ENCODE results near the gene CSNK1E.

CSNK1E gene

DNA sequence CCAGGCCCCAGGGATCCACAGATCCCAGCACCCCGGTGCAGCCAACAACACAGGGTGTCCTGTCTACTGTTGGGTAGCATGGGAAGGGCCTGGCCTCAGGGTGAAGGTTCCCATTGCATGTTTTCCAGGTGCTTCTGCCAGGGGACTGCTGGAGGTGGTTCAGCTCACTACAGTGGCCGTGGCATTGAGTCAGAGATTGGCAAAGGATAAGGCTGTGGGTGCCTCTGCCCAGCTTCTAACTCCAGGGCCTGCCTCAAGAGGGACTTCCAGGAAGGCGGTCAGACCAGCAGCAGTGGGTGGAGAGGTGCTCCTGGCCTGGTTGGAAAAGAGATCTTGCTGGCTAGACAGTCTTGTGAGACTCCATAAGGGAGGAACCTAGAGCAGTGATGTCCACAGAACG lies 20.9 kb downstream of the CSNK1E start:
- Histone ChIP-seq H3K27ac (no peak overlapping the region), H3K4me1 (no peaks in the 10 kb centered on the region), H3K79me2 (no peaks in the 10 kb centered on the region), H3K4me3 (ENCODE audit: low read depth, low read length) (no peak overlapping the region), H2AFZ (no peak overlapping the region), H3K9ac (no peak overlapping the region), H3K27me3 (ENCODE audit: control insufficient read depth, insufficient read depth, low read length) (no peaks in the 10 kb centered on the region), H3K36me3 (ENCODE audit: control insufficient read depth, insufficient read depth, low read length) (no peaks in the 10 kb centered on the region), H3K4me2 (ENCODE audit: low read length) (no peak overlapping the region), H3K9me3 (ENCODE audit: control insufficient read depth, low read length) (no peaks in the 10 kb centered on the region)
- TF ChIP-seq, protein P1, sequence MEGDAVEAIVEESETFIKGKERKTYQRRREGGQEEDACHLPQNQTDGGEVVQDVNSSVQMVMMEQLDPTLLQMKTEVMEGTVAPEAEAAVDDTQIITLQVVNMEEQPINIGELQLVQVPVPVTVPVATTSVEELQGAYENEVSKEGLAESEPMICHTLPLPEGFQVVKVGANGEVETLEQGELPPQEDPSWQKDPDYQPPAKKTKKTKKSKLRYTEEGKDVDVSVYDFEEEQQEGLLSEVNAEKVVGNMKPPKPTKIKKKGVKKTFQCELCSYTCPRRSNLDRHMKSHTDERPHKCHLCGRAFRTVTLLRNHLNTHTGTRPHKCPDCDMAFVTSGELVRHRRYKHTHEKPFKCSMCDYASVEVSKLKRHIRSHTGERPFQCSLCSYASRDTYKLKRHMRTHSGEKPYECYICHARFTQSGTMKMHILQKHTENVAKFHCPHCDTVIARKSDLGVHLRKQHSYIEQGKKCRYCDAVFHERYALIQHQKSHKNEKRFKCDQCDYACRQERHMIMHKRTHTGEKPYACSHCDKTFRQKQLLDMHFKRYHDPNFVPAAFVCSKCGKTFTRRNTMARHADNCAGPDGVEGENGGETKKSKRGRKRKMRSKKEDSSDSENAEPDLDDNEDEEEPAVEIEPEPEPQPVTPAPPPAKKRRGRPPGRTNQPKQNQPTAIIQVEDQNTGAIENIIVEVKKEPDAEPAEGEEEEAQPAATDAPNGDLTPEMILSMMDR (IDR thresholded peaks at IDR 0.05): no peak

DNA sequence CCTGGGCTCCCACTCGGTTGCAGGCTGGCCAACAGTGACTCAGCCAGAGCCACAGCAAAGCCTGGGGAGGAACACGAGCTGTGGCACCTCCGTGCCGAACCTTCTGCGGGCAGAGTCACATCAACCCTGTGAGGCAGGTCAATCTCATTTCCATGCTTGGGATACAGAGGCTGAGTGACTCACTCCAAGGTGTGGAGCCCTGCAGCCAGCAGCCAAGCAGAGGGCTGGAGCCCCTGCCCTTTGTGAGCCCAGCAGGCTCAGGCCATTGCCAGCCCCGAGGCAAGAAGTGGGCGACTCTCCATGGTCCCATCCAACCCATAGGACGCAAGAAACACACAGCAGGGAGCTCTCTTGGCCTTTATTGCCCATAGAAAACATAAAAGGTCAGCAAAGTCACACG lies 21.4 kb downstream of the CSNK1E start:
- H3K36me3 ChIP-seq (ENCODE audit: control insufficient read depth, insufficient read depth, low read length): no peaks in the 10 kb centered on the region
- no peak overlapping the region for H2AFZ ChIP-seq
- no peaks in the 10 kb centered on the region for H3K9me3 ChIP-seq (ENCODE audit: control insufficient read depth, low read length)
- no peak overlapping the region for H3K4me3 ChIP-seq (ENCODE audit: low read depth, low read length)
- no peak overlapping the region for H3K27ac ChIP-seq
- no peaks in the 10 kb centered on the region for H3K27me3 ChIP-seq (ENCODE audit: control insufficient read depth, insufficient read depth, low read length)
- no peak overlapping the region for H3K4me2 ChIP-seq (ENCODE audit: low read length)
- no peaks in the 10 kb centered on the region for H3K79me2 ChIP-seq
- no peaks in the 10 kb centered on the region for H3K4me1 ChIP-seq
- TF ChIP-seq, protein P1 (IDR thresholded peaks at IDR 0.05): no peak
- H3K9ac ChIP-seq: no peak overlapping the region

DNA sequence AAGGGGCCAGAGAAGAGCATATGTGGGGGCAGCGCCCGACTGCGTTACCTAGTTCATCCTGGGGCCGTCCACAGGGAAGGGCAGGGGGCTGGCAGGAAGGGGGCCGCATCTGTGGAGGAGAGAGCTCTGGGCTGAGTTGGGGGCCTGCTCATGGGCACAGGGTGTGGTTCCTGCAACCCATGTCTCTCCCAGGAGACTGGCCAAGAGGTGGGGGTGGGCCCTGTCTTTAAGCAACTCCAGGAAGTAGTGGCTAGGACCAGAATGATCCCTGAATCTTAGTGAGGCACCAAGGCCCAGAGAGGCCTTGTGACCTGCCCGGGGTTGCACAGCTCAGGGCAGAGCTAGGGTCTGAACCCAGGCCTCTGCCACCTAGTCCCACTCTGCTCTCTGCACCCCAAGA lies 21.9 kb downstream of the CSNK1E start:
- H3K27ac ChIP-seq: no peak overlapping the region
- no peaks in the 10 kb centered on the region for H3K4me1 ChIP-seq
- TF ChIP-seq, protein P1 (IDR thresholded peaks at IDR 0.05): no peak
- no peak overlapping the region for H2AFZ ChIP-seq
- no peaks in the 10 kb centered on the region for H3K27me3 ChIP-seq (ENCODE audit: control insufficient read depth, insufficient read depth, low read length)
- no peak overlapping the region for H3K4me3 ChIP-seq (ENCODE audit: low read depth, low read length)
- no peak overlapping the region for H3K9ac ChIP-seq
- H3K79me2 ChIP-seq: no peaks in the 10 kb centered on the region
- H3K9me3 ChIP-seq (ENCODE audit: control insufficient read depth, low read length): no peaks in the 10 kb centered on the region
- H3K4me2 ChIP-seq (ENCODE audit: low read length): no peak overlapping the region
- H3K36me3 ChIP-seq (ENCODE audit: control insufficient read depth, insufficient read depth, low read length): no peaks in the 10 kb centered on the region

DNA sequence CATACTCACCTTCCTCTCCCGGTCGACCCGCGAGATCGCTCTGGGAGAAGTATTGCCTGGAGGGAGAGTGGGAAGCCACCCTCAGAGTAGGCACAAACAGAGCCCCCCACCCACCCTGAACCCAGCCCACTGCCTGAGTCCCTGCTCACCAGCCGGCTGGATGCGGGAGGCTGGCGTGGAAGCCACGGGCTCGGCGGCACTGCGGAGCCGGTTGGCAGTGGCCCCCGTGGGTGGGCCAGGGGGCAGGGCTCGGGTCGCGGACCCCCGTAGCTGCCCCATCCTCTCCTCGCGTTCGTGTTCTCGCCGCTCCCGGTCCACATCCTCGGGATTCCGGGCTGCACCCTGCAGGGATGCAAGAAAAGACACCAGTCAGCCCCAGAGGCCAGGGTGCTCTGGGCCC lies 23.0 kb downstream of the CSNK1E start:
- Histone ChIP-seq H3K9me3 (ENCODE audit: control insufficient read depth, low read length) (no peaks in the 10 kb centered on the region), H2AFZ (no peak overlapping the region), H3K4me2 (ENCODE audit: low read length) (no peak overlapping the region), H3K9ac (no peak overlapping the region), H3K79me2 (no peaks in the 10 kb centered on the region), H3K4me1 (no peaks in the 10 kb centered on the region), H3K36me3 (ENCODE audit: control insufficient read depth, insufficient read depth, low read length) (no peaks in the 10 kb centered on the region), H3K27ac (no peak overlapping the region), H3K27me3 (ENCODE audit: control insufficient read depth, insufficient read depth, low read length) (no peaks in the 10 kb centered on the region), H3K4me3 (ENCODE audit: low read depth, low read length) (no peak overlapping the region)
- TF ChIP-seq, protein P1 (IDR thresholded peaks at IDR 0.05): no peak

DNA sequence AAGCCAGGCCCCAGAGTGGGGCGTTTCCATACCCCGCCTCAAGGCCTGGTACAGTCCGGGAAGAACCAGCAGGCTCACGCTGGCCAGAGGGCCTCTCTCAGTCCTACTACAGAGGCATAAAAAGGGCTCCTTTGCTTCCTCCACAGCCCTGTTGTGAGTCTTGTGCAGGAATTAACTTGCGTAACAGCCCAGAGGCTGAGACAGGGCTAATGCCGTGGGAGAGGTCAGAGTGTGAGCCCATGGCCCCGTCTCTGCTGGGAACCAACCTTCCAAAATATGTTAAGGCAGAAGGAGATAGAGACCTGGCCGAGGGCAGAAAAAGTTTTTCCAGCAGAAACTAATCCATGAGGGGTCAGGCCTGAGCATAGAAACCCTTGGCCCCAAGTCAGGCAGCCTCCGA lies 24.5 kb downstream of the CSNK1E start:
- Histone ChIP-seq H3K9ac (no peak overlapping the region), H3K27ac (no peak overlapping the region)

More for the DNA sequence above, 24.5 kb downstream of the CSNK1E start:
- H3K9me3 ChIP-seq (ENCODE audit: control insufficient read depth, low read length): no peaks in the 10 kb centered on the region
- TF ChIP-seq, protein P1 (IDR thresholded peaks at IDR 0.05): no peak
- H3K4me3 ChIP-seq (ENCODE audit: low read depth, low read length): no peak overlapping the region
- H3K4me2 ChIP-seq (ENCODE audit: low read length): no peak overlapping the region
- H2AFZ ChIP-seq: no peak overlapping the region
- no peaks in the 10 kb centered on the region for H3K27me3 ChIP-seq (ENCODE audit: control insufficient read depth, insufficient read depth, low read length)
- H3K79me2 ChIP-seq: no peaks in the 10 kb centered on the region
- H3K36me3 ChIP-seq (ENCODE audit: control insufficient read depth, insufficient read depth, low read length): no peaks in the 10 kb centered on the region
- no peaks in the 10 kb centered on the region for H3K4me1 ChIP-seq
